GM23338 (cell line): Measurements from ENCODE around the gene SPG21. TPM values are rescaled to one million over a fixed set of nuclear protein-coding genes. Genes with fewer than 3 reads are reported as not detected.

Experiments
- ATAC-seq: fragments of 200-7000 bp; cut with Tn5 transposase; 3 replicates; pipeline ENCODE4 v1.9.1; 2020
- DNase-seq: peaks from one replicate; pipeline ENCODE4 v3.0.0-alpha.2; 2015; ENCODE audit warnings: low spot score
- H2AFZ ChIP-seq: fragments of 200-600 bp; sonication (generic); 2 replicates; pipeline ENCODE4 v1.8.0; 2016; ENCODE audit warnings: antibody characterized with exemption, mild to moderate bottlenecking, moderate library complexity
- H3F3A ChIP-seq: fragments of 200-600 bp; sonication (generic); replicated peaks from 2 replicates; pipeline ENCODE4 v1.8.0; 2017; ENCODE audit warnings: antibody characterized with exemption, mixed run types, low read depth
- H3K27ac ChIP-seq: fragments of 200-600 bp; sonication (generic); 2 replicates; pipeline ENCODE4 v1.6.1; 2016; ENCODE audit warnings: low read depth
- H3K27me3 ChIP-seq: fragments of 200-600 bp; sonication (generic); 2 replicates; pipeline ENCODE4 v1.8.0; 2016; ENCODE audit warnings: mild to moderate bottlenecking, mixed run types, moderate library complexity; ENCODE audit not compliant: insufficient read depth
- H3K36me3 ChIP-seq: fragments of 200-600 bp; sonication (generic); 2 replicates; pipeline ENCODE4 v1.8.0; 2016; ENCODE audit warnings: mild to moderate bottlenecking; ENCODE audit not compliant: insufficient read depth
- H3K4me1 ChIP-seq: fragments of 200-600 bp; sonication (generic); 2 replicates; pipeline ENCODE4 v1.8.0; 2016; ENCODE audit warnings: mild to moderate bottlenecking, moderate library complexity; ENCODE audit not compliant: insufficient read depth
- H3K4me2 ChIP-seq: fragments of 200-600 bp; sonication (generic); 2 replicates; pipeline ENCODE4 v1.7.1; 2017; ENCODE audit warnings: mixed run types
- H3K4me3 ChIP-seq: fragments of 200-600 bp; sonication (generic); 2 replicates; pipeline ENCODE4 v1.6.1; 2016; ENCODE audit warnings: mixed run types
- H3K79me2 ChIP-seq: fragments of 200-600 bp; sonication (generic); replicated peaks from 2 replicates; pipeline ENCODE4 v1.8.0; 2017; ENCODE audit warnings: mild to moderate bottlenecking; ENCODE audit not compliant: insufficient read depth
- H3K9me2 ChIP-seq: fragments of 200-600 bp; sonication (generic); 2 replicates; pipeline ENCODE4 v1.8.0; 2017; ENCODE audit not compliant: insufficient read depth
- H4K20me1 ChIP-seq: fragments of 200-600 bp; sonication (generic); replicated peaks from 2 replicates; pipeline ENCODE4 v1.8.0; 2017; ENCODE audit warnings: mild to moderate bottlenecking; ENCODE audit not compliant: insufficient read depth
- H3K27ac Mint-ChIP-seq: 2 replicates; pipeline ENCODE4 v1.8.0; 2020; ENCODE audit warnings: inconsistent platforms, mild to moderate bottlenecking, moderate library complexity, mixed read lengths
- H3K27me3 Mint-ChIP-seq: 3 replicates; pipeline ENCODE4 v1.8.0; 2022; ENCODE audit warnings: low read depth, mild to moderate bottlenecking, moderate library complexity, mixed read lengths, inconsistent platforms; ENCODE audit not compliant: insufficient read depth, poor library complexity
- H3K36me3 Mint-ChIP-seq: 3 replicates; pipeline ENCODE4 v1.8.0; 2021; ENCODE audit warnings: low read depth, mild to moderate bottlenecking, inconsistent platforms, moderate library complexity, mixed read lengths
- H3K4me1 Mint-ChIP-seq: 3 replicates; pipeline ENCODE4 v1.8.0; 2020; ENCODE audit warnings: mild to moderate bottlenecking, inconsistent platforms, mixed read lengths
- H3K4me3 Mint-ChIP-seq: 3 replicates; pipeline ENCODE4 v1.8.0; 2021; ENCODE audit warnings: moderate library complexity, mild to moderate bottlenecking, inconsistent platforms, mixed read lengths
- H3K9me3 Mint-ChIP-seq: 3 replicates; pipeline ENCODE4 v1.8.0; 2020; ENCODE audit warnings: moderate library complexity, mild to moderate bottlenecking, inconsistent platforms, mixed read lengths
- EZH2phosphoT487 ChIP-seq: fragments of 200-600 bp; sonication (generic); IDR thresholded peaks from one replicate; pipeline ENCODE4 v1.8.1; 2018; ENCODE audit warnings: antibody characterized with exemption; ENCODE audit not compliant: unreplicated experiment
- JUNB ChIP-seq: IDR thresholded peaks from one replicate; pipeline ENCODE4 v1.6.1; 2016; ENCODE audit warnings: antibody characterized with exemption; ENCODE audit not compliant: unreplicated experiment
- REST ChIP-seq: IDR thresholded peaks from one replicate; pipeline ENCODE4 v1.6.1; 2018; ENCODE audit warnings: antibody characterized with exemption; ENCODE audit not compliant: unreplicated experiment
- STAT1 ChIP-seq: IDR thresholded peaks from one replicate; pipeline ENCODE4 v1.6.1; 2016; ENCODE audit warnings: antibody characterized with exemption; ENCODE audit not compliant: unreplicated experiment
- ZNF114 ChIP-seq: fragments of 250-450 bp; sonication (Bioruptor Pico); IDR thresholded peaks from 2 replicates; pipeline ENCODE4 v1.5.0; 2020; ENCODE audit warnings: mild to moderate bottlenecking, moderate library complexity
- ZNF331 ChIP-seq: fragments of 250-450 bp; sonication (Bioruptor Pico); IDR thresholded peaks from 2 replicates; pipeline ENCODE4 v1.5.0; 2020; ENCODE audit warnings: low read depth, mild to moderate bottlenecking, moderate library complexity
- polyA plus RNA-seq: library from polyadenylated mRNA; unstranded; fragments of >200 nt; fragmentation: Nextera tagmentation; extraction: Ambion mirVana; gene quantifications from 2 replicates; pipeline ENCODE4 v1.2.1, GENCODE V29; 2016
- total RNA-seq: library from RNA; depleted of rRNA; stranded (reverse); fragments of >200 nt; shearing (Covaris generic); gene quantifications from 2 replicates; pipeline ENCODE4 v1.2.3, GENCODE V29; 2014
- TF ChIP-seq, protein P1 (sequence below): fragments of 250-450 bp; sonication (Bioruptor Pico); IDR thresholded peaks from 2 replicates; pipeline ENCODE4 v1.5.0; 2020; ENCODE audit warnings: mild to moderate bottlenecking, moderate library complexity

SPG21 gene
- total and polyA plus RNA-seq, 2 experiments from 2014 or later: 81.0 to 102 TPM

GRCh38 chr15:64997745-64998375 is 8.1 kb upstream of the SPG21 start:
- H3K9me2 ChIP-seq: no peaks in the 10 kb centered on the region
- no peaks in the 10 kb centered on the region for H3K4me1 Mint-ChIP-seq
- H3K36me3 ChIP-seq: no peaks in the 10 kb centered on the region
- TF ChIP-seq REST: no peak
- TF ChIP-seq, protein P1, sequence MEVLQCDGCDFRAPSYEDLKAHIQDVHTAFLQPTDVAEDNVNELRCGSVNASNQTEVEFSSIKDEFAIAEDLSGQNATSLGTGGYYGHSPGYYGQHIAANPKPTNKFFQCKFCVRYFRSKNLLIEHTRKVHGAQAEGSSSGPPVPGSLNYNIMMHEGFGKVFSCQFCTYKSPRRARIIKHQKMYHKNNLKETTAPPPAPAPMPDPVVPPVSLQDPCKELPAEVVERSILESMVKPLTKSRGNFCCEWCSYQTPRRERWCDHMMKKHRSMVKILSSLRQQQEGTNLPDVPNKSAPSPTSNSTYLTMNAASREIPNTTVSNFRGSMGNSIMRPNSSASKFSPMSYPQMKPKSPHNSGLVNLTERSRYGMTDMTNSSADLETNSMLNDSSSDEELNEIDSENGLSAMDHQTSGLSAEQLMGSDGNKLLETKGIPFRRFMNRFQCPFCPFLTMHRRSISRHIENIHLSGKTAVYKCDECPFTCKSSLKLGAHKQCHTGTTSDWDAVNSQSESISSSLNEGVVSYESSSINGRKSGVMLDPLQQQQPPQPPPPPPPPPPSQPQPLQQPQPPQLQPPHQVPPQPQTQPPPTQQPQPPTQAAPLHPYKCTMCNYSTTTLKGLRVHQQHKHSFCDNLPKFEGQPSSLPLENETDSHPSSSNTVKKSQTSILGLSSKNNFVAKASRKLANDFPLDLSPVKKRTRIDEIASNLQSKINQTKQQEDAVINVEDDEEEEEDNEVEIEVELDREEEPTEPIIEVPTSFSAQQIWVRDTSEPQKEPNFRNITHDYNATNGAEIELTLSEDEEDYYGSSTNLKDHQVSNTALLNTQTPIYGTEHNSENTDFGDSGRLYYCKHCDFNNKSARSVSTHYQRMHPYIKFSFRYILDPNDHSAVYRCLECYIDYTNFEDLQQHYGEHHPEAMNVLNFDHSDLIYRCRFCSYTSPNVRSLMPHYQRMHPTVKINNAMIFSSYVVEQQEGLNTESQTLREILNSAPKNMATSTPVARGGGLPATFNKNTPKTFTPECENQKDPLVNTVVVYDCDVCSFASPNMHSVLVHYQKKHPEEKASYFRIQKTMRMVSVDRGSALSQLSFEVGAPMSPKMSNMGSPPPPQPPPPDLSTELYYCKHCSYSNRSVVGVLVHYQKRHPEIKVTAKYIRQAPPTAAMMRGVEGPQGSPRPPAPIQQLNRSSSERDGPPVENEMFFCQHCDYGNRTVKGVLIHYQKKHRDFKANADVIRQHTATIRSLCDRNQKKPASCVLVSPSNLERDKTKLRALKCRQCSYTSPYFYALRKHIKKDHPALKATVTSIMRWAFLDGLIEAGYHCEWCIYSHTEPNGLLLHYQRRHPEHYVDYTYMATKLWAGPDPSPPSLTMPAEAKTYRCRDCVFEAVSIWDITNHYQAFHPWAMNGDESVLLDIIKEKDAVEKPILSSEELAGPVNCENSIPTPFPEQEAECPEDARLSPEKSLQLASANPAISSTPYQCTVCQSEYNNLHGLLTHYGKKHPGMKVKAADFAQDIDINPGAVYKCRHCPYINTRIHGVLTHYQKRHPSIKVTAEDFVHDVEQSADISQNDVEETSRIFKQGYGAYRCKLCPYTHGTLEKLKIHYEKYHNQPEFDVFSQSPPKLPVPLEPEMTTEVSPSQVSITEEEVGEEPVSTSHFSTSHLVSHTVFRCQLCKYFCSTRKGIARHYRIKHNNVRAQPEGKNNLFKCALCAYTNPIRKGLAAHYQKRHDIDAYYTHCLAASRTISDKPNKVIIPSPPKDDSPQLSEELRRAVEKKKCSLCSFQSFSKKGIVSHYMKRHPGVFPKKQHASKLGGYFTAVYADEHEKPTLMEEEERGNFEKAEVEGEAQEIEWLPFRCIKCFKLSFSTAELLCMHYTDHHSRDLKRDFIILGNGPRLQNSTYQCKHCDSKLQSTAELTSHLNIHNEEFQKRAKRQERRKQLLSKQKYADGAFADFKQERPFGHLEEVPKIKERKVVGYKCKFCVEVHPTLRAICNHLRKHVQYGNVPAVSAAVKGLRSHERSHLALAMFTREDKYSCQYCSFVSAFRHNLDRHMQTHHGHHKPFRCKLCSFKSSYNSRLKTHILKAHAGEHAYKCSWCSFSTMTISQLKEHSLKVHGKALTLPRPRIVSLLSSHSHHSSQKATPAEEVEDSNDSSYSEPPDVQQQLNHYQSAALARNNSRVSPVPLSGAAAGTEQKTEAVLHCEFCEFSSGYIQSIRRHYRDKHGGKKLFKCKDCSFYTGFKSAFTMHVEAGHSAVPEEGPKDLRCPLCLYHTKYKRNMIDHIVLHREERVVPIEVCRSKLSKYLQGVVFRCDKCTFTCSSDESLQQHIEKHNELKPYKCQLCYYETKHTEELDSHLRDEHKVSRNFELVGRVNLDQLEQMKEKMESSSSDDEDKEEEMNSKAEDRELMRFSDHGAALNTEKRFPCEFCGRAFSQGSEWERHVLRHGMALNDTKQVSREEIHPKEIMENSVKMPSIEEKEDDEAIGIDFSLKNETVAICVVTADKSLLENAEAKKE (CRISPR knock-in tag): no peak
- TF ChIP-seq JUNB: no peak
- TF ChIP-seq ZNF114 (CRISPR knock-in tag): no peak
- TF ChIP-seq ZNF331 (CRISPR knock-in tag): no peak
- TF ChIP-seq STAT1: no peak
- no peak for TF ChIP-seq EZH2phosphoT487
- H3K27me3 Mint-ChIP-seq: peaks cover 2% of the 10 kb centered on the region
- no peaks in the 10 kb centered on the region for H3K79me2 ChIP-seq
- no peak overlapping the region for H3K4me2 ChIP-seq
- H3K4me3 ChIP-seq: no peak overlapping the region
- no peaks in the 10 kb centered on the region for H3F3A ChIP-seq
- no peaks in the 10 kb centered on the region for H3K9me3 Mint-ChIP-seq
- no peak overlapping the region for H3K27ac ChIP-seq
- no peak overlapping the region for H3K4me3 Mint-ChIP-seq
- H3K27ac Mint-ChIP-seq: no peak overlapping the region
- DNase-seq (no peak), ATAC-seq (no peak)
- H3K27me3 ChIP-seq: no peaks in the 10 kb centered on the region
- peaks cover 4% of the 10 kb centered on the region; the same call in 2 of the 3 replicates for H3K36me3 Mint-ChIP-seq
- H3K4me1 ChIP-seq: no peaks in the 10 kb centered on the region
- no peaks in the 10 kb centered on the region for H4K20me1 ChIP-seq
- H2AFZ ChIP-seq: no peak overlapping the region
